Thyroid gland (tissue), 4 donors: ENCODE measurements around the gene CLRN3.

Experiments used
- POLR2A ChIP-seq, 2 donors: fragments of 450-650 bp; IDR thresholded peaks; one replicate each; pipeline ENCODE4 v1.6.1; 2017; ENCODE audit warnings: antibody characterized with exemption in 2 of 2, mild to moderate bottlenecking in 2 of 2, moderate library complexity in 1 of 2
- TF ChIP-seq, protein P1 (sequence below), 6 experiments: fragments of 200-600 bp in 3 of 6; fragments of 450-650 bp in 3 of 6; sonication (generic) in 3 of 6; IDR thresholded peaks; one replicate each; pipeline ENCODE4 v1.5.1; 2016 to 2019; ENCODE audit warnings: antibody characterized with exemption in 6 of 6, mild to moderate bottlenecking in 2 of 6, inconsistent platforms in 1 of 6, moderate library complexity in 1 of 6

DNA sequence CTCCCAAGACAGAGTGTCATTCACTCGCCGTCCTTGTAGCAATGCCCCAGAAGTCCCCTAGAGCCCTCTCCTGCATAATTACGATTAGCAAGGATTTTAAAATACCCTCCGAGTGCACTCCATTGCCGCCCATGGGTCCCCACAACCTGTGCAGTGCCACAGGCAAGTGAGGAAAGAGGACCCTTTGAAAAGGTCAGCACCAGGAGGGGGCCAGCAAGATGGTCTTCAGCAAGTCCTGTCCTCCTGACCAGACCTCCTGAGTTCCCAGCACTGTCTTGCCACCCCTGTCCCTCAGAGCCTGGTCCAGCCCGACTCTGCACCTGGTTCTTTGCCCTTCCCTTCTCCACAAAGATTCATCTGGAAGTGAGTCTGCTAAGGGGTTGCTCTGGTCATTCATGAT, 32.1 kb downstream of the CLRN3 start:
- TF ChIP-seq, protein P1, sequence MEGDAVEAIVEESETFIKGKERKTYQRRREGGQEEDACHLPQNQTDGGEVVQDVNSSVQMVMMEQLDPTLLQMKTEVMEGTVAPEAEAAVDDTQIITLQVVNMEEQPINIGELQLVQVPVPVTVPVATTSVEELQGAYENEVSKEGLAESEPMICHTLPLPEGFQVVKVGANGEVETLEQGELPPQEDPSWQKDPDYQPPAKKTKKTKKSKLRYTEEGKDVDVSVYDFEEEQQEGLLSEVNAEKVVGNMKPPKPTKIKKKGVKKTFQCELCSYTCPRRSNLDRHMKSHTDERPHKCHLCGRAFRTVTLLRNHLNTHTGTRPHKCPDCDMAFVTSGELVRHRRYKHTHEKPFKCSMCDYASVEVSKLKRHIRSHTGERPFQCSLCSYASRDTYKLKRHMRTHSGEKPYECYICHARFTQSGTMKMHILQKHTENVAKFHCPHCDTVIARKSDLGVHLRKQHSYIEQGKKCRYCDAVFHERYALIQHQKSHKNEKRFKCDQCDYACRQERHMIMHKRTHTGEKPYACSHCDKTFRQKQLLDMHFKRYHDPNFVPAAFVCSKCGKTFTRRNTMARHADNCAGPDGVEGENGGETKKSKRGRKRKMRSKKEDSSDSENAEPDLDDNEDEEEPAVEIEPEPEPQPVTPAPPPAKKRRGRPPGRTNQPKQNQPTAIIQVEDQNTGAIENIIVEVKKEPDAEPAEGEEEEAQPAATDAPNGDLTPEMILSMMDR (IDR thresholded peaks at IDR 0.05) = no peak
- TF ChIP-seq POLR2A (IDR thresholded peaks at IDR 0.05) = no peak
